Right atrium auricular region (tissue), 2 donors: ENCODE measurements around the gene ASMTL. TPM values are rescaled to one million over a fixed set of nuclear protein-coding genes. Genes with fewer than 3 reads are reported as not detected.
A peak's percentile ranks its signal among the peaks of the same experiment; 100 is the strongest.

Source experiments
- DNase-seq: peaks from one replicate; pipeline ENCODE4 v3.0.0-alpha.2; 2019; ENCODE audit warnings: low spot score
- H3K27ac ChIP-seq, 2 donors: fragments of 200-600 bp; sonication (generic); 1 replicate in 1 of 2; 2 replicates in 1 of 2; pipeline ENCODE4 v1.5.1; 2016 to 2019
- H3K27me3 ChIP-seq, 2 donors: fragments of 200-600 bp; sonication (generic); one replicate each; pipeline versions ENCODE4 v1.5.1 to v1.6.0; 2017 to 2019
- H3K36me3 ChIP-seq: fragments of 200-600 bp; sonication (generic); one replicate; pipeline ENCODE4 v1.5.1; 2016
- H3K4me1 ChIP-seq, 2 donors: fragments of 200-600 bp; sonication (generic); one replicate each; pipeline versions ENCODE4 v1.5.1 to v1.6.0; 2017 to 2019
- H3K4me3 ChIP-seq, 2 donors: fragments of 200-600 bp; sonication (generic); 1 replicate in 1 of 2; 2 replicates in 1 of 2; pipeline ENCODE4 v1.5.1; 2017 to 2019; ENCODE audit warnings: mild to moderate bottlenecking in 1 of 2, moderate library complexity in 1 of 2
- H3K9me3 ChIP-seq, 2 donors: fragments of 200-600 bp; sonication (generic); one replicate each; pipeline ENCODE4 v1.5.1; 2019
- CTCF ChIP-seq, 2 donors: fragments of 200-600 bp; sonication (generic); IDR thresholded peaks; one replicate each; pipeline ENCODE4 v1.5.1; 2019; ENCODE audit warnings: antibody characterized with exemption in 2 of 2
- total RNA-seq, 2 donors: library from RNA; depleted of rRNA; stranded (reverse); fragments of >200 nt; gene quantifications; one replicate each; pipeline ENCODE4 v1.1.0, GENCODE V29; 2016

The ASMTL gene
- total RNA-seq, 2 donors from 2014 or later: 20.1 to 31.9 TPM

- Histone ChIP-seq H3K9me3 (no peaks in the 10 kb centered on the region), H3K27ac (no peak overlapping the region), H3K4me3 (no peak overlapping the region), H3K36me3 (peaks cover 73% of the 10 kb centered on the region), H3K4me1 (peaks cover 0 to 50% of the 10 kb centered on the region in 2 donors), H3K27me3 (no peaks in the 10 kb centered on the region)
- no peak for TF ChIP-seq CTCF (IDR thresholded peaks at IDR 0.05)
- DNase-seq: no peak
These were observed 64.1 kb downstream of the ASMTL start for GRCh38 chrX:1388651-1389050.

GRCh38 chrX:1387141-1387776 is 65.5 kb downstream of the ASMTL start:
- H3K4me3 ChIP-seq: no peak overlapping the region
- no peak for TF ChIP-seq CTCF (IDR thresholded peaks at IDR 0.05)
- no peaks in the 10 kb centered on the region for H3K27me3 ChIP-seq
- DNase-seq: peak; percentile 57
- peak overlapping the region in 1 of 2 donors; percentile 40 for H3K27ac ChIP-seq
- peaks cover 73% of the 10 kb centered on the region for H3K36me3 ChIP-seq
- H3K9me3 ChIP-seq: no peaks in the 10 kb centered on the region
- peaks cover 0 to 44% of the 10 kb centered on the region in 2 donors for H3K4me1 ChIP-seq

- H3K9me3 ChIP-seq: no peaks in the 10 kb centered on the region
- peaks cover 73% of the 10 kb centered on the region for H3K36me3 ChIP-seq
- no peak overlapping the region for H3K4me3 ChIP-seq
- no peak overlapping the region for H3K27ac ChIP-seq
- DNase-seq: no peak
- peaks cover 0 to 44% of the 10 kb centered on the region in 2 donors for H3K4me1 ChIP-seq
- TF ChIP-seq CTCF (IDR thresholded peaks at IDR 0.05): no peak
- H3K27me3 ChIP-seq: no peaks in the 10 kb centered on the region
These were observed 66.2 kb downstream of the ASMTL start for GRCh38 chrX:1386338-1387127.

- Histone ChIP-seq H3K9me3 (no peaks in the 10 kb centered on the region), H3K27ac (no peak overlapping the region), H3K36me3 (peaks cover 68% of the 10 kb centered on the region), H3K27me3 (no peaks in the 10 kb centered on the region), H3K4me3 (no peak overlapping the region), H3K4me1 (peaks cover 0 to 36% of the 10 kb centered on the region in 2 donors)
- no peak for TF ChIP-seq CTCF (IDR thresholded peaks at IDR 0.05)
- DNase-seq: peak; percentile 58
These were observed 67.2 kb downstream of the ASMTL start for GRCh38 chrX:1385253-1386223.

GRCh38 chrX:1384658-1385252 is 68.0 kb downstream of the ASMTL start:
- no peak overlapping the region for H3K4me3 ChIP-seq
- no peaks in the 10 kb centered on the region for H3K9me3 ChIP-seq
- H3K36me3 ChIP-seq: peaks cover 61% of the 10 kb centered on the region
- H3K27me3 ChIP-seq: no peaks in the 10 kb centered on the region
- DNase-seq: peak; percentile 56
- TF ChIP-seq CTCF (IDR thresholded peaks at IDR 0.05): no peak
- H3K4me1 ChIP-seq: peaks cover 0 to 28% of the 10 kb centered on the region in 2 donors
- no peak overlapping the region for H3K27ac ChIP-seq
